LNCaP clone FGC (cell line): ENCODE measurements around the gene SH3BP2.
A peak's percentile ranks its signal among the peaks of the same experiment; 100 is the strongest.

Experiments
- DNase-seq: peaks from one replicate; pipeline ENCODE4 v3.0.0-alpha.2; 2011; ENCODE audit warnings: low read depth
- H3K4me3 ChIP-seq: 2 replicates; pipeline ENCODE4 v1.5.1; 2011; ENCODE audit warnings: mild to moderate bottlenecking, low read depth, low read length, control low read depth
- TF ChIP-seq, protein P1 (sequence below): IDR thresholded peaks from 2 replicates; pipeline ENCODE4 v1.5.1; 2012; ENCODE audit warnings: mild to moderate bottlenecking; ENCODE audit not compliant: control insufficient read depth, insufficient read depth; ENCODE audit errors: extremely low read depth

Gene SH3BP2

DNA sequence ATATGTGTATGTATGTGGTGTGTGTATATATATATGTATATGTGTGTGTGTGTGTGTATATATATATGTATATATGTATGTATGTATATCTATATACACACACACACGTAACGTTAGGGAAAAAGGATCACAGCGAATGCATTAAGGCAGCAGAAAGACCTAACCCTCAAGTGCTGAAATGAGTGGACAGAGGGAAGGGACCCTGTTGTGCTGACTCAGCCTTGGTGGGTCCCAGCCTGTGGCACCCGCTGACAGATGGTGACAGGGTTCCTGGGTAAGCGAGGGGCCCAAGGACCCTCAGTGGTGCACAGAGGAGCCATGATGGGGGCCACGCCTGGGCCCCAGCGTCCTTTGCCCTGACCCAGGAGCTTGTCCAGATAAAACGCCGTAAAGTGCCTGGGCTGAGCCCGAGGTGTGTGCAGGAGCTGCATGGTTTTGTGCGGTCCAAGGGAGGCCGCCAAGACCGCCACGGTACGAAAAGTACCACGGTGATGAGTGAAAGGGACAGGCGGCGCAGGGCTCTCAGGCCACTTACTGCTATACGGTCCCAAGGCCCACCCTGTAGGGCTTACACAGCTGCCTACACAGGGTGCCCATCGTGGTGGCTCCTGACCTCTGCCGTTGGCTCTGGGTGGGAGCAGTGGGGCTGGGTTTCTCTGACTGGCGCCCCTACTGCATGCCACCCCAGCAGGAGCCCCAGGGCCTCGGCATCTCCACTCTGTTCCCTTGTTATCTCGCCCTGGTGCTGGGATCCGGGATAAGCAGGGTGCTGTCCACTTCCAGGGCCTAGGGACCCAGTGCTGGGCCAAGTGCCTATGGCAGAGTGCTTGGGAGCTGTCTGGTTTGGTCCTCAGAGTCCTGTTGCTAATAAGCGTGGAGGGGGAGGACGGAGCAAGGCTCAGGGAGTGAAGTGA, 10.0 kb downstream of the SH3BP2 start:
- no peak for DNase-seq
- H3K4me3 ChIP-seq, result no peak overlapping the region
- TF ChIP-seq, protein P1, sequence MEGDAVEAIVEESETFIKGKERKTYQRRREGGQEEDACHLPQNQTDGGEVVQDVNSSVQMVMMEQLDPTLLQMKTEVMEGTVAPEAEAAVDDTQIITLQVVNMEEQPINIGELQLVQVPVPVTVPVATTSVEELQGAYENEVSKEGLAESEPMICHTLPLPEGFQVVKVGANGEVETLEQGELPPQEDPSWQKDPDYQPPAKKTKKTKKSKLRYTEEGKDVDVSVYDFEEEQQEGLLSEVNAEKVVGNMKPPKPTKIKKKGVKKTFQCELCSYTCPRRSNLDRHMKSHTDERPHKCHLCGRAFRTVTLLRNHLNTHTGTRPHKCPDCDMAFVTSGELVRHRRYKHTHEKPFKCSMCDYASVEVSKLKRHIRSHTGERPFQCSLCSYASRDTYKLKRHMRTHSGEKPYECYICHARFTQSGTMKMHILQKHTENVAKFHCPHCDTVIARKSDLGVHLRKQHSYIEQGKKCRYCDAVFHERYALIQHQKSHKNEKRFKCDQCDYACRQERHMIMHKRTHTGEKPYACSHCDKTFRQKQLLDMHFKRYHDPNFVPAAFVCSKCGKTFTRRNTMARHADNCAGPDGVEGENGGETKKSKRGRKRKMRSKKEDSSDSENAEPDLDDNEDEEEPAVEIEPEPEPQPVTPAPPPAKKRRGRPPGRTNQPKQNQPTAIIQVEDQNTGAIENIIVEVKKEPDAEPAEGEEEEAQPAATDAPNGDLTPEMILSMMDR, result no peak

DNA sequence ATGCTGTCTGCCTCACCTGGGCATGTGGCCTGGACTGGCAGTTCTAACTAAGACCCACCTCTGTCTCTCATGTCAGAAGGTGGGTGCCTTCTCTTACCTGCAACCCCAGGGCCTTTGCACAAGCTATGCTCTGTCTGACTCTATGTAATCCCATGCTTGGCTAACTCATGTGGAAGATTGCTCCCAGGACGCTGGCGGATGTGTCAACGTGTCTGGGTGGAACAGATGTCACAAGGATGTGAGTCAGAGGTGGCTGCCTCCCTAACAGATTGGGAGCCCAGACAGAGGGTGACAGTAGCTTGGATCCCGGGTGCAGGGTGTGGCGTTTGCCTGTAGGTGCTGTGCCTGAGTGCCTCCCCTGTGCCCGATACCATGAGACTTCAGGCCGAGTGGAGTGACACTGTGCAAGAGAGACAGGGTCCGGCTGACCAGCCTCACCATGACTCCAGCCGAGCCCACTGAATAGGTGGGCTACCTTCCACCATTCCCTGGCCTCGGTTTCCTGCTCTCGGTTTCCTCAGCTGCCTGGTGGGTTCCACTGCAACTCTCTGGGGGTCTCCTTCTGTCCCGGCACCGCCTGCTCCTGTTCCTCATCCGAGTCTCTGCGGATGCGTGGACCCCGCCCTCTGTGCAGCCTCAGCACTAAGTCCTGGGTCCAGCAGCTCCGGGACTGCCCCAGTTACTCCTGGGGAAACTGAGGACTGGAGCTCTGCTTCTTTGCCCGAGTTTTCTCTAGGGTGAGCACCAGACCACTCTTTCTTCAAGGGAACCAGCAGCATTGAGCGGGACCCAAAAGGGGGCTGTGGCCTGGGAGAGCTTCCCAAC, 11.0 kb downstream of the SH3BP2 start:
- H3K4me3 ChIP-seq, result no peak overlapping the region
- TF ChIP-seq, protein P1, result no peak
- no peak for DNase-seq

DNA sequence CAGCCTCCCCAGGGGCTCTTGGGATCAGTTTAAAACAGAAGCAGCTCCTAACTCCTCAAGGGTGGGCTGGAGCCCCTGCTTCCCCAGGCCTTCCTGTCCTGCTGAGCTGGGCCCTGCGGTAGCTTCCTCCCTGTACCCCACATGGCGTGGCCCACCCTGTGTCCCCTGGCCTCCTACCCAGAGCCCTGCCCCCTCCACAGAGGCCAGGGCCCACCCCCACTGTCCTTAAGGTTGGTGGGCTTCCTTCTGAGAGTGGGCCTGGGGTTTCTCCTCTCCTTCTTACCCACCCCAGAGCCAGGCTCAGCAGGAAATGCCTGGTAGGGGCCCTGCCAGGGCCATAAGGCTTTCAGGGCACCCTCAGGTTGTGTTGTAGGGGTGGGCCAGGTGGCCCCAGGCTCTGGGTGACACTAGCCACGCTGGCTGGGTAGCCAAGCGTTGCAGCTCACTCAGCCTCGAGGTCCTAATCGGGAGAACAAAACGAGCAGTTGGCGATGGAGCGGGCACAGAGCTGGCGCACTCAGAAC, 11.6 kb downstream of the SH3BP2 start:
- no peak overlapping the region for H3K4me3 ChIP-seq
- TF ChIP-seq, protein P1, result no peak
- DNase-seq, result no peak

DNA sequence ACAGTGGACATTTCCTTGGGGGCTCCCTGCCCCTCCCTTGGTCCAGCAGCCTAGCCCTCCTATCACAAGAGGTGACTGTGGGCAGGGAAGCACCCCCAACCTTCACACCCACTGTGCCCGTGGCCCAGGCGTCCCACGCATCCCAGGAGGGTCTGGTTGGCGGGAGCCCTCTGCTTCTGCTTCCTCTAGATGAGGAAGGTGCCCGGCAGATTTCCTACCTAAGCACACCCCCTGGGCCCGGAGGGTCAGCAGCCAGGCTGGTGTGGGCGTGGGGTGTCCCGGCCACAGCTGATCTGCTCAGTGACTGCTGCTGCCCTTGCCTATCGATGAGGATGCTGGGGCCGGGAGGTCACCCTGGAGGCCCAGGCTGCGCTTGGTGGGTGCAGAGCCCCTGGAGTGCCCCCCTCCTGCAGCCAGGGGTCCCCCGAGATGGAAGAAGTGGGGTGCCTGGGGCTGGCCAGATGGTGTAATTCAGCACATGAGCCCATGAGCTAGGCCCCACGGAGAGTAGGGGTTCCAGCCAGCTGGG, 12.2 kb downstream of the SH3BP2 start:
- TF ChIP-seq, protein P1, result no peak
- no peak overlapping the region for H3K4me3 ChIP-seq
- no peak for DNase-seq

DNA sequence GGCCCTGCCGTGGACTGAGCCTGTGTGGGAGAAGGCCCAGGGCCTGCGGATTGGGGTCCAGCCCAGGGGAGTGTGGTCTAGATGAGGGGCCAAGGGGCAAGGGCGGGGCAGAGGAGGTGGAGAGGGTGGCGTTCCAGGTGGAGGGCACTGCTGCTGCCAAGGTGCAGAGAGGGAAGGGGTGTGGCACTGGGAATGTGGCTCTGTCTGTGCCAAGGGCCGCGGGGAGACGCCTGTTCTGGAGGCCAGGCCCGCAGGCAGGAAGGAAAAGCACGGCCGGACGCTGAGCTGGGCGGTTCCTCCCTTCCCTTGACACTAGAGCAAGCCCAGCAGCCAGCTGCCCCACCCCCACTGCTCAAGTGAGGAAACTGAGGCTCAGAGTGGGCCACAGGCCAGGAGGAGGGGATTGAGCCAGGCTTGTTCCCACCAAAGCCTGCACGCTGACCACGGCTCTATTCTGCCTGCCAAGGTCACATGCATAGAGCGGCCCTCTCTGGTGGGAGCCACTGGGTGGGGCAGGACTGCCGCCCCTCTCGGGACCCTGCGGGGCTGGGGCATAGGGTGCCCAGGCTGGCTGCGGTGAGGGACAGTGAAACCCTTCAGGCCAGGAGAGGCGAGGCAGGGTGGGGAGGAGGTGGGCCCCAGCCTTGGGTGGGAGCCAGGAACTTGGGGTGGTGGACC, 13.0 kb downstream of the SH3BP2 start:
- no peak overlapping the region for H3K4me3 ChIP-seq
- peak; percentile 55 for DNase-seq
- TF ChIP-seq, protein P1, result no peak
